ENCODE data around the gene CRACR2B.
A peak's percentile ranks its signal among the peaks of the same experiment; 100 is the strongest.

CRACR2B gene

DNA sequence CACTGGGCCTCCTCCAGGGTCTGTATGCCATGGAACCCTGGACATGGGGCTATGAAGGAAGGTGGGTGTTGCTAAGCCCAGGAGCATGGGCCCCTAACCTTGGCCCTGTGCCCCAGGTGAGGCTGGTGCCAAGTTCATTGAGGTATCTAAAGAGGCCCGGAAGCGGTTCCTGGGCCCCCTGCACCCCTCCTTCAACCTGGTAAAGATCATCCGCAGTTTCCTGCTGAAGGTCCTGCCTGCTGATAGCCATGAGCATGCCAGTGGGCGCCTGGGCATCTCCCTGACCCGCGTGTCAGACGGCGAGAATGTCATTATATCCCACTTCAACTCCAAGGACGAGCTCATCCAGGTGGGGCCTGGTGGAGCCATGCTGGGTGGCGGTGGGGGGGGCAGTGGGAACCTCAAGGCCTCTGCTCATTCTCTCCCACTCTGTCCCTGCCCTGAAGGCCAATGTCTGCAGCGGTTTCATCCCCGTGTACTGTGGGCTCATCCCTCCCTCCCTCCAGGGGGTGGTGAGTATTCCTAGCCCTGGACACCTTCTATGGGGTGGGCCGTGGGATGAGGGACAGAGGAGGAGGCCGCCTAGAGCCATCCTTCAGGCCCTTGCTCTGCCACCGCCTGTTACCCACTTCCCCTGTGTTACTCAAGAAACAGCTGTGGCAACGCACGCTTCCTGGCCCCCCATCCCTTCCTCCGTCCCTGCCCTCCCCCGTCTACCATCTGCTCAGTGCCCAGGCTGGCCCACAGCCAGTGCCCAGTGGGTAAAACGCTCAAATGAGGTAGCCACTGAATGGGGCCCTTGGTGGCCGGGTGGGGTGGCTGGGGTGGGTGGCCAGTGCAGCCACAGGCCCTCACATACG, 6.0 kb upstream of the CRACR2B start:
- peak overlapping the region; percentile 66; the same call in 1 of the 2 replicates for H3K4me3 ChIP-seq (ENCODE audit: low read depth, low read length)
- TF ChIP-seq, protein P1, sequence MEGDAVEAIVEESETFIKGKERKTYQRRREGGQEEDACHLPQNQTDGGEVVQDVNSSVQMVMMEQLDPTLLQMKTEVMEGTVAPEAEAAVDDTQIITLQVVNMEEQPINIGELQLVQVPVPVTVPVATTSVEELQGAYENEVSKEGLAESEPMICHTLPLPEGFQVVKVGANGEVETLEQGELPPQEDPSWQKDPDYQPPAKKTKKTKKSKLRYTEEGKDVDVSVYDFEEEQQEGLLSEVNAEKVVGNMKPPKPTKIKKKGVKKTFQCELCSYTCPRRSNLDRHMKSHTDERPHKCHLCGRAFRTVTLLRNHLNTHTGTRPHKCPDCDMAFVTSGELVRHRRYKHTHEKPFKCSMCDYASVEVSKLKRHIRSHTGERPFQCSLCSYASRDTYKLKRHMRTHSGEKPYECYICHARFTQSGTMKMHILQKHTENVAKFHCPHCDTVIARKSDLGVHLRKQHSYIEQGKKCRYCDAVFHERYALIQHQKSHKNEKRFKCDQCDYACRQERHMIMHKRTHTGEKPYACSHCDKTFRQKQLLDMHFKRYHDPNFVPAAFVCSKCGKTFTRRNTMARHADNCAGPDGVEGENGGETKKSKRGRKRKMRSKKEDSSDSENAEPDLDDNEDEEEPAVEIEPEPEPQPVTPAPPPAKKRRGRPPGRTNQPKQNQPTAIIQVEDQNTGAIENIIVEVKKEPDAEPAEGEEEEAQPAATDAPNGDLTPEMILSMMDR (IDR thresholded peaks at IDR 0.05; ENCODE audit: low read depth, low read length) = no peak

DNA sequence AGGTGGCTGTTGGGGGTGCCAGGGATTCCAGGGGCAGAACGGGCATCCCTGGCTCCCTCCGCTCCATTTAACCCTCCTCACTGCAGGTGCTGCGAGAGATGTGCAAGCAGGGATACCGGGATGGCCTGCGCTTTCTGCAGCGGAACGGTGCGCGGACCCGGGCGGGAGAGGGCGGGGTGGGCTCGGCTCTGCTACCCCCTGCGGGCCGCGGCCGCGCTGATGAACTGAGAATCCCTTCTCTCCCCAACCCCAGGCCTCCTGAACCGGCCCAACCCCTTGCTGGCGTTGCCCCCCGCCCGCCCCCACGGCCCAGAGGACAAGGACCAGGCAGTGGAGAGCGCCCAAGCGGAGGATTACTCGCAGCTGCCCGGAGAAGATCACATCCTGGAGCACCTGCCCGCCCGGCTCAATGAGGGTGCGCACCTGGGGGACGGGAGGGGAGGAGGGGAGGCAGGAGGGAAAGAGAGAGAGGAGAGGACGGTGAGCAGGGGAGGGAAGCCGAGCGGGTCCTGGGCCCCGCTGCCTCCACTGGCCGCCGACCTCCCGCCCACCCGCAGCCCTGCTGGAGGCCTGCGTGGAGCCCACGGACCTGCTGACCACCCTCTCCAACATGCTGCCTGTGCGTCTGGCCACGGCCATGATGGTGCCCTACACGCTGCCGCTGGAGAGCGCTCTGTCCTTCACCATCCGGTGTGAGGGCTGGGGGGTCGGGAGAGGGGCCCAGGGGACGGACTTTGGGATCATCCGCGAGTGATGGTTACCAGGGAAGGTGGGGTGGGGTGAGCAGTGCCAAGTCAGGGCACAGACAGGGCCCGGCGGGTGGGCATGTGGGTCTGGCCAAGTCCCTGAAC, 4.1 kb upstream of the CRACR2B start:
- H3K4me3 ChIP-seq (ENCODE audit: low read depth, low read length) = no peak overlapping the region
- TF ChIP-seq, protein P1 (IDR thresholded peaks at IDR 0.05; ENCODE audit: low read depth, low read length) = no peak

DNA sequence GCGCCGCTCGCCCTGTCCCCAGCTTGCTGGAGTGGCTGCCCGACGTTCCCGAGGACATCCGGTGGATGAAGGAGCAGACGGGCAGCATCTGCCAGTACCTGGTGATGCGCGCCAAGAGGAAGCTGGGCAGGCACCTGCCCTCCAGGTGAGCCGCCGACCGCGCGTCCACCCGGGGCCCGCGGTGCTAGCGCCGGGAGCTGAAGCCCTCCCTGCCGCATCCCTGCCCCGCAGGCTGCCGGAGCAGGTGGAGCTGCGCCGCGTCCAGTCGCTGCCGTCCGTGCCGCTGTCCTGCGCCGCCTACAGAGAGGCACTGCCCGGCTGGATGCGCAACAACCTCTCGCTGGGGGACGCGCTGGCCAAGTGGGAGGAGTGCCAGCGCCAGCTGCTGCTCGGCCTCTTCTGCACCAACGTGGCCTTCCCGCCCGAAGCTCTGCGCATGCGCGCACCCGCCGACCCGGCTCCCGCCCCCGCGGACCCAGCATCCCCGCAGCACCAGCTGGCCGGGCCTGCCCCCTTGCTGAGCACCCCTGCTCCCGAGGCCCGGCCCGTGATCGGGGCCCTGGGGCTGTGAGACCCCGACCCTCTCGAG, 3.3 kb upstream of the CRACR2B start:
- TF ChIP-seq, protein P1 (IDR thresholded peaks at IDR 0.05; ENCODE audit: low read depth, low read length) = no peak
- H3K4me3 ChIP-seq (ENCODE audit: low read depth, low read length) = no peak overlapping the region

DNA sequence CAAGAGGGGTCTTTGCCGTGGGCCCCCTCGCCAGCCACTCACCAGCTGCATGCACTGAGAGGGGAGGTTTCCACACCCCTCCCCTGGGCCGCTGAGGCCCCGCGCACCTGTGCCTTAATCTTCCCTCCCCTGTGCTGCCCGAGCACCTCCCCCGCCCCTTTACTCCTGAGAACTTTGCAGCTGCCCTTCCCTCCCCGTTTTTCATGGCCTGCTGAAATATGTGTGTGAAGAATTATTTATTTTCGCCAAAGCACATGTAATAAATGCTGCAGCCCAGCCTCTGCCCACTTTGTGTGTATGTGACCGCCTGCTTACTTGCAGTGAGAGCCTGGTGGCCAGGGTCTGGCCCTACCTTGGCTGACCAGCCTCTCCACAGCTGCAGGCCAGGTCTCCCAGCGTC, 2.8 kb upstream of the CRACR2B start:
- no peak overlapping the region for H3K4me3 ChIP-seq (ENCODE audit: low read depth, low read length)
- TF ChIP-seq, protein P1 (IDR thresholded peaks at IDR 0.05; ENCODE audit: low read depth, low read length) = no peak

DNA sequence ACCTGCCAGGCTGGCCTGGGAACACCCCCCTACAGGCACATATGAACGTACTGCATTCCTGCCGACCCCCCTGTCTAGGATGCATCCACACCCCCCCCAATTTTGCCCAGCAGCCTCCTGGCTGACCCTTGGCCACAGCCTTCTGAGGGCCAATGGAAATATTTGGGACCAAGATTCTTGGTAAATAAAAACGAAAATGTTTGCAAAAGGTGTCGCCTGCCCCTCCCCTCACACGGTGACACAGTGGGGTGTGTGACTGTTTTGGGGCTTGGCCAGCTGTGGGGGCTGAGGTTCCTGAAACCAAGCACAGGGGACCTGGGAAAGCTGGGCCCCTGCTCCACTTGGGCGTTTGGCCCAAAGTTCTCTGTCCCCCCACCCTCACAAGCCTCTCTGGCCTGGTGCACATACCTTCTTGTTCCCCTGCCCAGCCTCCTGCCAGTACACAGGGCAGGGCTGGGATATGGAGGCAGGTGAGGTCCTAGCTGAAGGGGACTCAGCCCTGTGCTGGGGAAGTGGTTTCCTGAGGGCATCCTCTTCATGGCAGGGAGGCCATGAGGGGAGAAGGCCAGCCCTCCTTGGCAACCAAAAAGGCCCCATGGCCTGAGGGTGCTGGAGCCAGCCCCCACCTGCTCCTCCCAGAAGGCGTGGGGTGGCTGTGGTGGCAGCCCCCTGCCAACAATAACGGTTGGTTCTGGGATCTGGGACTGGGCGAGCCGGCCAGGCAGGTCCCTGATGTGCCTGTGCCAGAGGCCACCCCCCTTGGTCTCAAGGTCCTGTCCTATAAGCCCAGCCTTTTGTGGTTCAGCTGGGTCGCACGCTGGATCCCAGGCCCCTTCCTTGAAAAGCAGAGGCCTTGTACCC, 2.1 kb upstream of the CRACR2B start:
- TF ChIP-seq, protein P1 (IDR thresholded peaks at IDR 0.05; ENCODE audit: low read depth, low read length) = no peak
- no peak overlapping the region for H3K4me3 ChIP-seq (ENCODE audit: low read depth, low read length)

DNA sequence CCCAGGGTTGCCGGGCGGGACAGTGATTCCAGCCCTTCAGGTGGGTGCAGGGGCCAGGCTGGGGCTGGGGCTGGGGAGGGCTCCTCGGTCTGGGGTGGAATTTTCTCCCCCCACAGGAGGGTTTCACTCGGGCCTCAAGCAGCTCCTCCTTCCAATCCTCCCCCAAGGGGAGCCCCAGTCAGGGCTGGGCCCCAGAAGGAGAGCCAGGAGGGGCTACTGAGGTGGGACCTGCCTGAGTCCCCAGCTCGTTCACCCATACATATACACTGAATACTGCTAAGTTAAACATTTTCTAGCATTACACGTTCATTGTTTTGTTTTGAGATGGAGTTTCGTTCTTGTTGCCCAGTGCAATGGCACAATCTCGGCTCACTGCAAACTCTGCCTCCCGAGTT, 1.5 kb upstream of the CRACR2B start:
- TF ChIP-seq, protein P1 (IDR thresholded peaks at IDR 0.05; ENCODE audit: low read depth, low read length) = no peak
- H3K4me3 ChIP-seq (ENCODE audit: low read depth, low read length) = no peak overlapping the region
